ENCODE data around the gene FAM163B. TPM values are rescaled to one million over a fixed set of nuclear protein-coding genes. Genes with fewer than 3 reads are reported as not detected.
A peak's percentile ranks its signal among the peaks of the same experiment; 100 is the strongest.

FAM163B gene
- total RNA-seq = not detected

GRCh38 chr9:133609311-133610098, at the start of gene FAM163B:
Gene FAM163B, minus strand, starts transcription at chr9:133609389. Its CDS starts 29,166 bp downstream, at chr9:133580223.
- intact Hi-C loops (cut with DNase I) = no loop called here
- peak; percentile 77 for ATAC-seq
- DNase-seq (ENCODE audit: low spot score) = no peak

DNA sequence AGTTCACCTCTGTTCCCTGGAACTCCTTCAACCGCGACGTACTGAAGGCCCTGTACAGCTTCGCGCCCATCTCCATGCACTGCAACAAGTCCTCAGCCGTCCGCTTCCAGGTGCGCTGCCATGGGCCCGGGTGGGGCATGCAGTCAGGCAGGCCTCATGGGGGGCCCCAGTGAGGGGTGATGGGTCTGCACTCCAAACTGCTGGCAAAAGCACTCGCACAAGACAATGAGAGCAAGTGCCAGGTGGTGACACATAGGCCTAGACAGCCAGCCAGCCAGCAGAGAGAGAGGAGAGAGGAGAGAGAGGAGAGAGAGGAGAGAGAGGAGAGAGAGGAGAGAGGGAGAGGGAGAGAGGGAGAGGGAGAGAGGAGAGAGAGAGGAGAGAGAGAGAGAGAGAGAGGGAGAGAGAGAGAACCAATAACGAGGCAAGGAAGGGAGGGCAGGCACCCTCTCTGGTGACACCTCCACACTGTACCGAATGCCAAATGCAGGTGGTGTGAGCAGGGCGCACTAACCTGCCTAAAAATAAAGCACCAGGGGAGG, 48.0 kb upstream of the FAM163B start:
- intact Hi-C loops (cut with DNase I) = no loop called here
- ATAC-seq (no peak), DNase-seq (ENCODE audit: low spot score) (no peak)

- ATAC-seq (no peak), DNase-seq (ENCODE audit: low spot score) (no peak)
- intact Hi-C loops (cut with DNase I) = no loop called here
Measured at GRCh38 chr9:133656211-133657119, 47.3 kb upstream of the FAM163B start.

DNA sequence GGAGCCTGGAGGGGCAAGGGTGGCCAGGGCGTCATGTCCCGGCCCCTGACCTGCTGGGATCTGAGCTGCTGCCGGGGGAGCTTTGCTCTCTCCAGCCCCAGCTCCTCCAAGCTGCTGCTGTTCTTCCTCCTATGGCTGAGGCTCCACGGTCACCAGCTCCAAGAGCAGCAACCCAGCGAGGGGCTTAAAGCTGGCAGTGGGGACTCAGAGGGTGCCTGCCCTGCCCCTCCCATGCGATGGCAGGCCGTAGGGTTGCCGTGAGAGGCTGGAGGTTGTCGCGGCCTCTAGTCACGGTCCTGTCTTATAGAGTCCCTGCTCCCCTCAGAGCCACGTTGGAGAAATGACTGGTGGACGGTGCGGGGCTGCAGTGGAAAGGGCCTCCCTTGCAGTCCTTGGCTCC, 46.5 kb upstream of the FAM163B start:
- intact Hi-C loops (cut with DNase I) = no loop called here
- DNase-seq (ENCODE audit: low spot score) (no peak), ATAC-seq (no peak)

- no peak for ATAC-seq
- intact Hi-C loops (cut with DNase I) = no loop called here
- no peak for DNase-seq (ENCODE audit: low spot score)
Measured at GRCh38 chr9:133654736-133655657, 45.8 kb upstream of the FAM163B start.

DNA sequence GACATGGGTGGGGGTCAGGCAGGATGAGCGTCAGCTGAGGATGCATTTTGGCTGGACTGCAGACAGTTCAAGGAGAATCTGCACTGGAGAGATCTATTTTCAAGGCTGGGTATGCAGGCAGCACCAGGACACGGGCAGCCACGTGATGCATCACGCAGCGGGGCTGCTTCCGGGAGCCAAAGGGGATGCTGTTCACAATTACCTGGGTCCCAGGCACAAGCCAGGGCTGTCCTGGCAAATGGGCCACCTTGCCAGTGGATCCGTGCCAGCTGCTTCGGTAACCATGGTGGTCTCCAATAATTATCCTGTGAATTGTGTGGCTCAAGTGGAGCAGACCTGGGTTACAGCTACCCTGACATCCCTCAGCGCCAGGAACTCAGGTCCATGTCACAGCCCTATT, 44.4 kb upstream of the FAM163B start:
- intact Hi-C loops (cut with DNase I) = no loop called here
- ATAC-seq = no peak

DNA sequence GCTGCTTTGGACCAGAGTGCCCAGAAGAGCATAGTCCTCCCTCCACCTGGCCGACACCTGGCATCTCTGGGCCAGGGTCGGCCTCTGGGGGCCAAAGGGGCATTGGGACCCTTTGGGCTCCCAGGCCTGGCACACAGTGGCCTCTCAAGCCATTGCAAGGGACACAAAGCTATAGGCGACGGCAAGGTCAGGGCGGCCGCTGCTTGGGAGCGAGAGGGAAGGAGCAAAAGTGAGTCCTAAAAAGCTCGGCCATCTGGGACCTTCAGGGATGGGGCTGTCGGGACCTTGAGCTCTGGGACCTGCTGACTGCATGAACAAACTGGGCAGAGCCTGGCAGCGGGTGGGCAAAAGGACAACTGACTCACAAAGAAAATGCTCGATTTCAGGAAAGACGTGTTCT, 40.8 kb upstream of the FAM163B start:
- intact Hi-C loops (cut with DNase I) = no loop called here
- ATAC-seq = no peak
- no peak for DNase-seq (ENCODE audit: low spot score)

More for the DNA sequence above, 44.4 kb upstream of the FAM163B start:
- no peak for DNase-seq (ENCODE audit: low spot score)

DNA sequence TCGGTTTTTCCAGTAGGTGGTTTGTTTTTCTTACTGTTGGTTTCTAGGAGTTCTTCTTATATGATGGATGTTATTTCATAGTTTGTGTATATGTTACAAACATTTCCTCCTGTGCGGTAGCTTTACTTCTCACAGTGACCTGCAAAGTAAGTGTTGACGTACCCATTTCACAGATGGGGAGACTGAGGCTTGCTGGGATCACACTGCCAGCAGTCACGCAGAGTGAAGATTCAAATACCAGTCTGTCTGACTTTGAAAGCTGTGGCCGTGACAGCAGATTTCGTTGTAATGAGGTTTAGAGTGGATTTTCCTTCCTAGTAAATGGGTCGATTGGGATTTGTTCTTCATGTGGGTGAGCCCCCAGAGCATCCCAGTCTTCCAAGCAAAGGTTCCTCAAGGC, 40.0 kb upstream of the FAM163B start:
- no peak for DNase-seq (ENCODE audit: low spot score)
- intact Hi-C loops (cut with DNase I) = no loop called here
- no peak for ATAC-seq

- DNase-seq (ENCODE audit: low spot score) = no peak
- intact Hi-C loops (cut with DNase I) = no loop called here
- no peak for ATAC-seq
Measured at GRCh38 chr9:133647765-133648469, 38.7 kb upstream of the FAM163B start.

- intact Hi-C loops (cut with DNase I) = no loop called here
- no peak for ATAC-seq
- DNase-seq (ENCODE audit: low spot score) = no peak
Measured at GRCh38 chr9:133647148-133647547, 38.0 kb upstream of the FAM163B start.

DNA sequence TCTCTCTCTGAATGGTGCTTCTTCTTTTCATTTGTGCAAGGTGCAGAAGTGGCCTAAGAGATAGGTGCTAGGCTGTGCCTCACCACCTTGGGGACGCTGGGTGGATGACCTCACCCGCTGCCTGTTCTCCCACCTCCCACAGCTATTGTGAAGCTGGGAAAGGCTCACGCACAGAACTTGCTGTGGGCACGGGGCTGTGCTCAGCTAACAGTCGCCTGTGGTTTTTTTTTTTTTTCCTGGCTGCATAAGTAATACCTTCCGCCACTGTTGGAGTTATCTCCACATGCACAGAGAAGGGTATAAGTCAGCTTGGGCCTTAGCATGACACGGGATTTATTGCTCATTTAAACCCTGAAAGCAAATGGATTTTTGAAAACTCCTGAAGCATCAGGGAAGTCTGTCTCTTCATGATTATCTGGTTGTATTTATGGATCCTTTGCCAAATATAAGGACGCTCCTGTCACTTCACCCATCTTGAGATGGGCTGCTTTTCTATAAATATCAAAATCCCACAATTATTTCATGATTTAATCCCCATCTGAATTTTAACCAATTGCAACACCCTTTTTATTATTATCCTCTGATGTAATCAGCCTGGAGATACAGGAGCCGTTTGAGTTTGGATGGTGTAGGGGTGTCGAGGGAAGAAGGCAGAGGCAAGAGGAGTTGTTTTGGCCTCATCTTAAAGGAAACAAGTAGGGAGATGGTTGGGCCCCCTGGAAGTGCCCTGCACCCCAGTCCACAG, 36.0 kb upstream of the FAM163B start:
- ATAC-seq (no peak), DNase-seq (ENCODE audit: low spot score) (no peak)
- intact Hi-C loops (cut with DNase I) = no loop called here

DNA sequence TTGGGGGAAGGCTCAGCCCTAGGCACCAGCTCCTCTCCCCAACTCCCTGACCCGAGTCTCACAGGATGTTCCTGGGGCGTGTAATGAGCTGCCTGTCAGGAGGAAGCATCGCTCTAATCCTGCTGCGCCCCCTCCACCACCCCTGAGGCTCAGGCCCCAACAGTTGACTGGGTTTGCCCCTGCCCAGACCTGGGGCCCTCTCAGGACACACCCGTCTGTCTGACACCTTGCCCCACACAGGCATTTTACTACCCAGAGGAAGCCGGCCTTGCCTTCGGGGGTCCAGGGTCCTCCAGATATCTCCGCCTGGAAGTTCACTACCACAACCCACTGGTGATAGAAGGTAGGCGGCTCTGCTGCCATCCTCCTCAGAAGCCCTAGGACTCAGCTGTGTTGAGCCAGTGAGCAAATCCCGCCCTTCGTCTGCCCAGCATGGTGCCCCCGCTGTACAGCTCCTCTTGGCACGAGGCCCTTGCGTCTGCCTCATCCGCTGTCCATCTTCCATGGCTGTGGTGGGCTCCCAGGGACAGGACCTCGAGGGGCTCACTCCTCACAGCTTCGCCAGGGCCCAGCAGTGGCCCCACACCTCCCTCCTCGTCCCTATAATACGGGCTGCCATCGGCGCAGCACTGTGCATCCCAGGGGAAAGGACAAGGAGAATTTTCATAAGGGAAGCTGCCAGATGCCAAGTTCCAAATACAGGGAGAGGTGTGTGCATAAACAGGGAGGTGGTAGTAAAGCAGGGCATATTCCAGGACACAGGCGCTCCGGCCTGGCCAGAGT, 35.0 kb upstream of the FAM163B start:
- intact Hi-C loops (cut with DNase I) = no loop called here
- ATAC-seq (no peak), DNase-seq (ENCODE audit: low spot score) (no peak)

DNA sequence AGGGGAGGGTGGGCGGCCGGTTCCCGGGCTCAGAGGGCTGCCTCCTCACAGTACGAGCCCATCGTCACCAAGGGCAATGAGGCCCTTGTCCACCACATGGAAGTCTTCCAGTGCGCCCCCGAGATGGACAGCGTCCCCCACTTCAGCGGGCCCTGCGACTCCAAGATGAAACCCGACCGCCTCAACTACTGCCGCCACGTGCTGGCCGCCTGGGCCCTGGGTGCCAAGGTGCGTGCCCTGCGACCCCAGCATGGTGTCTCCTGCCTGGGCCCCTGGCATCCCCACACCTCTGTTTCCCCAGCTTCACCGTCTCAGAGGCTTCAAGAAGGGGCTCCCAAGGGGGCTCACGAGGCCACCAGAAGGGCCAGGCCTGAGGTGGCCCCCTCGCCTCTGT, 34.2 kb upstream of the FAM163B start:
- no peak for ATAC-seq
- intact Hi-C loops (cut with DNase I) = no loop called here
- no peak for DNase-seq (ENCODE audit: low spot score)

- no peak for DNase-seq (ENCODE audit: low spot score)
- no peak for ATAC-seq
- intact Hi-C loops (cut with DNase I) = no loop called here
Measured at GRCh38 chr9:133642708-133643361, 33.6 kb upstream of the FAM163B start.

DNA sequence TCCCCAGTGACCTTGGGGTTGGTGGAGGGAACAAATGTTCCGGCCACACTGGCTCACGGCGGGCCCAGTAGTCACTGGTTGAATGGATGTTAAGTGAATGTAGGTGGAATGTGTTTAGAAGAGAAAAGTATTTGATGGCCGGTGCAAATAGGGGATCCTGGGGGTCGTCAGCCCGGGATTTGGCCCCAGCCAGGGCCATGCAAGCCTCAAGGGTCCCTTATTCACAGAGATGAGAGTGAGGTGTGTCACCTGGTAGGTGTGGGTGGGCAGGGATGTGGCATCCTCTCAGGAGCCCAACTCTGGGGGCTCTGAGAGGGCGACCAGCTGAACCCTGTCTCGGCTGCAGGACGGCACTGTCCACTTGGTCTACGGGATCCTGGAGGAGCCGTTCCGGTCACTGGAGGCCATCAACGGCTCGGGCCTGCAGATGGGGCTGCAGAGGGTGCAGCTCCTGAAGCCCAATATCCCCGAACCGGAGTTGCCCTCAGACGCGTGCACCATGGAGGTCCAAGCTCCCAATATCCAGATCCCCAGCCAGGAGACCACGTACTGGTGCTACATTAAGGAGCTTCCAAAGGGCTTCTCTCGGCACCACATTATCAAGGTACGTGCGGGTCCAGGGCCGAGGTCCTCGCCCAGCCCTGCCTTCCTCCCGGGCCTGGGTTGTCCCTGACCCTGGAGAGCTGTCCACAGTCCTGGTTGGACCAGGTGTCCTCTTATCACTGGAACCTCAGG, 32.8 kb upstream of the FAM163B start:
- intact Hi-C loops (cut with DNase I) = no loop called here
- ATAC-seq (no peak), DNase-seq (ENCODE audit: low spot score) (no peak)

- intact Hi-C loops (cut with DNase I) = no loop called here
- ATAC-seq = no peak
Measured at GRCh38 chr9:133641396-133641655, 32.1 kb upstream of the FAM163B start.

More at GRCh38 chr9:133641396-133641655, 32.1 kb upstream of the FAM163B start:
- DNase-seq (ENCODE audit: low spot score) = no peak
